Dermis blood vessel endothelial cell (primary cell): ENCODE data around the gene COX19. TPM values are rescaled to one million over a fixed set of nuclear protein-coding genes. Genes with fewer than 3 reads are reported as not detected.
"Not testable (repeated sequence)": the region's sequence is repeated elsewhere in the genome, so short reads cannot be mapped to it uniquely, and the experiment has no call there.

ENCODE experiments used
- DNase-seq: peaks from one replicate; pipeline ENCODE4 v3.0.0; 2010
- total RNA-seq: library from RNA; depleted of rRNA; stranded (reverse); fragments of >200 nt; gene quantifications from 2 replicates; pipeline ENCODE4 v1.2.3, GENCODE V29; 2014

The COX19 gene
- total RNA-seq, 1 donor from 2014 or later, result 12.4 TPM

- no peak for DNase-seq
Measured at GRCh38 chr7:976901-977325, 1.6 kb upstream of the COX19 start.

DNA sequence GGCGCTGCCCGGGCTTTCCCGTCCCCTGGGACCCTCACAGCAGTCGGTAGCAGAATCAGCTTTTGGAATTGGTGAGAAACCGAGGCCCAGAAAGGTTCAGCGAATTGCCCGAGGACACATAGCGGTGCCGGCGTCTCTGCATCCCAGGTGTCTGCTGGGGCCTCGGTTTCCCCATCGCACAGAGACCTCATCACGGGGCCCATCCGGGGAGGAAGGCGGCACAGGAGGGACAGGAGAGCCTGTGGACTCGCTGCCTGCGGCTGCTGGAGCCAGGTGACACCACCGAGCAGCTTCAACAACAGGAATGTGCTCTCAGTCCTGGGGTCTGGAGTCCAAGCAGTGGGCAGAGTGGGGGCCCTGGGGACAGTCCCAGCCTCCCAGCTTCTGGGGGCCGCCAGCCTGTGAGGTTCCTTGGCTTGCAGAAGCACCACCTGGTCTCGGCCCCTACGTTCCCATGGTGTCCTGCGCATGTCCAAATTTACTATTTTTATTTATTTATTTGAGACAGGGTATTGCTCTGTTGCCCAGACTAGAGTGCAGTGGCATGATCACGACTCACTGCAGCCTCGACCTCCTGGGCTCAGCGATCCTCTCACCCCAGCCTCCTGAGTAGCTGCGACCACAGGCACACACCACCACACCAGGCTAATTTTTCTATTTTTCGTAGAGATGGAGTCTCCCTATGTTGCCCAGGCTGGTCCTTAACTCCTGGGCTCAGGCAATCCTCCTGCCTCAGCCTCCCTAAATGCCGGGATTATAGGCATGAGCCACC, 539 bp upstream of the COX19 start:
- no peak for DNase-seq

- DNase-seq, result no peak
Measured at GRCh38 chr7:974172-974571, 1.2 kb downstream of the COX19 start.

GRCh38 chr7:973312-973711, 2.0 kb downstream of the COX19 start:
- DNase-seq, result no peak

GRCh38 chr7:972676-973309, 2.6 kb downstream of the COX19 start:
- no peak for DNase-seq

GRCh38 chr7:972110-972509, 3.2 kb downstream of the COX19 start:
- no peak for DNase-seq

GRCh38 chr7:970744-971143, 4.6 kb downstream of the COX19 start:
- DNase-seq, result no peak

DNA sequence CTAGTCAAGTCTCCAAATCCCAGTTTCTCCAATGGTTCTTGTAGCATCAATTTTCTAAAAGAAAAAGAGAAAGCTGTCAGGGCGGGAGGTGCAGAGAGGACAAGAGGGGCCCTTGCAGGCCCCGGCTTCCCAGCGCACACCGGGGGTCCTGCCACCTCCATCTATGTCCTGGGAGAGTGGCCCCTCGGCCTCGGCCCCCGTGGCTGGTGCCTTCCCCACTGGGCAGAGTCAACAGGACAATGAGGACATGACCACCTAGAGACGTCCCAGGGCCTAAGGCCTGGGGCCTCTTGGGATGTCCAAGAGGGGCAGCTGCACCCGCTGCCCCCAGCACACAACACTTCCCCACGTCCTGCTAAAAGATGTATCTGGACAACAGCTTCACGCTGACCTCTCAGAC, 5.9 kb downstream of the COX19 start:
- no peak for DNase-seq

GRCh38 chr7:968205-969105, 6.9 kb downstream of the COX19 start:
- DNase-seq, result no peak

DNA sequence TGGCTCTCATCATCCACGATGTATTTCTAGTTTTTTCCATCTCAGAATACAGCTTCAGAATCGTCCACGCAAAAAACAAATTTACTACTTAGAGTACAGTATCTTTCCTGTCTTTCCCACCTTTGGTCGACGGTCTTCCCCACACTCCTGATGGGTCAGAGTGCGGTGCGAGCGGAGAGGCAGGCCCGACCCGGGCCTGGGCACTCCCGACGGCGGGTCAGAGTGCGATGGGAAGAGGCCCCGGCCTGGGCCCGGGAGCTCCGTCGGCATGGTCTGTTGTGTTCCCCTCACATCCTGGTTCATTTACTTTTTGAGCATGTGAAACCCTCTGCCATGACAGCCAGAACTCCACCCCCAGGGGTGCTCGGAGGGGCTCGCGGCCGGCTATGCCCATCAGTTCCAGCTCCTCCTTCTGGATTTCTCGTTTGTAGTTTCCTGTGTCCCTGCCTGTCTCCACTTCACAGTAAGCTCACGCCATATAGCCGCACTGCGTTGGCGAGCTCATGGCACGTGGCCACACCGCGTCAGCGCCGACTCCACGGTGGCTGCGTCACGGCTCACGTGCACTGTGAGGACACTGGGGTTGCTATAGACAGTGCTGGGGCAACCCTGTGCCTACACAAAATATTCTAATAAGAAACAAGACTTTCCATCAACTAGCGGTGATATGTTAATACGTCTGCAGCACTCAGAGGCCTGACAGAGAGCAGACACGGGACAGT, 7.8 kb downstream of the COX19 start:
- no peak for DNase-seq

- no peak for DNase-seq
Measured at GRCh38 chr7:966291-967069, 8.9 kb downstream of the COX19 start.

- peak; percentile 54 for DNase-seq
Measured at GRCh38 chr7:964401-965231, 10.7 kb downstream of the COX19 start.

DNA sequence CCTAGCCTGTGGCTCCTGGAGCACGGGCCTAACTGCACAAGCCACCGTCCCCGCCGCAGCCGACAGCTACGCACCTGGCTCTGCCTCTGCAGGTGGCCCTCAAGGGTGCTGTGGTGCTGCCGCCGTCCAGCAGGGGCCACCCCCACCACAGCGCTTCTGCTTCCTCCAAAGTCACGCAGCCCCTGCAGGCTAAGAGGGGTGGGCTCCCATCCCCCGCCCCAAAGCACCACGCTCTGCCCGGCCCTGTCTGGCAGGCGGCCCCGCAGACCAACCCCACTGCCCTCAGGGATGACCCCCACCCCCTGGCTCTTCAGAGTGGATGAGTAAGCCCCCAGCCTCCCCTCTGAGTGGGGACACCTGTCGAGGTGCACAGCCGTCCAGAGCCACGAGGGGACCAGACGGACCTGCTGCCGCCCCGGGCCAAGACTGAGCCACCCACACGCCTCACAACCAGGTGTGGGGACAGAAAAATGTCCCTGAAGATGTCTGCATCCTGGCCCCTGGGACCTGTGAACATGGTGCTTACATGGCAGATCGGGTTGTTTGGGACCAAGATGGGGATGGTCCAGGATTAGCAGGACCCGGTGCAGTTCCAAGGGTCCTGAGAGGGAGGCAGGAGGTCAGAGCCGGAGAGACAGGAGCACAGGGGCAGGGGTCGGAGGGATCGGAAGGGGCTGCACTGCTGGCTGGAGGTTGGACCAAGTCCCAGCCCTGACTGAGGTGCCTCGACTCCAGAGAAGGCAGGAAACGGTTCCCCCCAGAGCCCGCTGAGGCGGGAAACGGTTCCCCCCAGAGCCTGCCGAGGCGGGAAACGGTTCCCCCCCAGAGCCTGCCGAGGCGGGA, 11.9 kb downstream of the COX19 start:
- no peak for DNase-seq

DNA sequence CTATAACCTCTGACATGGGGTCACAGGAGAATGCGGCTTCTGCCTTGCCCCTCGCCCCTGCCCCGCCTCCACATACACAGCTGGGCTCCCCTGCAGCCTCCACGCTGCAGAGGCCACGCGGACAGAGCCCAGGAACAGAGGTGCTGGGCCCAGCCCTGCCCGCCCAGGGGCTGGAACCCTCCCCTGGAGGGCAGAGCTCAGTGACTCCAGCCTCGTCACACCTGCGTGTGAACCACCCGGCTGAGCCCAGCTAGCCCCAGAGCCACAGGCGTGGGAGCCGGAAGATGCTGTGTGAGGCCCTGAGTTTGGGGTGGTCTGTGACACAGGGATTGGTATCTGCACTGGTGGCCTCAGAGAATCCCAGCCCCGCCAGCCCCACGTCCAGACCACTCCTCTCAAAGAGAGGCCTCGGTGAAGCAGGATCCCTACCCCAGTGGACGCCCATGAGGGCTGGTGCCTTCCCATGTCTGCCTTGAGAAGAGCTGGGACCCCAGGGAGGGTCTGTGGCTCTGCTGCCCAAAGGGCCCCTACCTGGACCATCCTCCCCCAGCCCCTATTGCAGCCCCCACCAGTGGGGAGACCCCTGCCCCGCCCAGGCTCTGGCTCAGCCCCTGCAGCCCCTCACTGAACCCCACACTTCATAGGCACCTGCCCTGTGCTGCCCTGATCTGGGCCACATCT, 12.8 kb downstream of the COX19 start:
- no peak for DNase-seq

DNA sequence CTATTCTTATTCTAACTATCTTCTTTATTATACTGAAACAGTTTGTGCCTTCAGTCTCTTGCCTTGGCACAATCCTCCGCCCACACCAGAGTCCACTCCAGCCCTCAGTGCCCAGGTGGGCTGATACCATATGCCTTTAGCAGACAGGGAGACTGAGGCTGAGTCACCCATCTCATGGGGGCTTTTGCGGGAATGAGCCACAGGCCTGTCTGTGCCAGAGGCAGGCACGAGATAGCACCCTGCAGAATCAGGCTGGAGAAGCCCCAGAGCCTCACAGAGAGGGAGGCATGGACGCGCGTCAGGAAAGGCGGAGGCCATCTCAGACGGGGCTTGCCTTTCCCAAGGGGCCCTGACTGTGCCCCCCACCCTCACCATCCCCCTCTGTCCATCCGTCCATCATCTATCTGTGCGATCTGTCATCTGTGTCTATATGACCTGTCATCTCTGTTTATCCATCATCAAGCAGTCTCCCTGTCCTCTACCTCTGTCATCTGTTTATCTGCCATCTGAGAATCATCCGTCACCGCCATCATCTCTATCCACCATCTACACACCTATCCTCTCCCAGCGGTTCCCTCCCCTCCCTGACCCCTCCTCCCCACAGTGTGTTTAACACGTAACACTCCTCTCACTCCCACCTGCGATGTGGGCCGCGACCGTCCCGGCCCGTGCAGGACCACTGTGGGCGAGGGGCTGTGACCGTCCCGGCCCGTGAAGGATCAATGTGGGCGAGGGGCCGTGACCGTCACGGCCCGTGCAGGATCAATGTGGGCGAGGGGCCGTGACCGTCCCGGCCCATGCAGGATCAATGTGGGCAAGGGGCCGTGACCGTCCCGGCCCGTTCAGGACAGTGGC, 13.6 kb downstream of the COX19 start:
- no peak for DNase-seq

GRCh38 chr7:960972-961371, 14.4 kb downstream of the COX19 start:
- DNase-seq, result not testable (repeated sequence)

GRCh38 chr7:960269-960871, 15.0 kb downstream of the COX19 start:
- no peak for DNase-seq

DNA sequence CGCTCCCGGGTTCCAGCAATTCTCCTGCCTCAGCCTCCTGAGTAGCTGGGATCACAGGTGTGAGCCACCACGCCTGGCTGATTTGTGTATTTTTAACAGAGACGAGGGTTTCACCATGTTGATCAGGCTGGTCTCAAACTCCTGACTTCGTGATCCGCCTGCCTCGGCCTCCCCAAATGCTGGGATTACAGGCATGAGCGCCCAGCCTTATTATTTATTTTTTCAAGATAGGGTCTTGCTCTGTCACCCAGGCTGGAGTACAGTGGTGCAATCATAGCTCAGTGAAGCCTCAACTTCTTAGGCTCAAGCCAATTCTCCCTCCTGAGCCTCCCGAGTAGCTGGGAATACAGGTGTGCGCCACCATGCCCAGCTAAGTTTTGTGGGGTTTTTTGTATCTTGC, 15.6 kb downstream of the COX19 start:
- DNase-seq, result not testable (repeated sequence)
